SU-DHL-6 (cell line): ENCODE results near the gene TMIGD1.

Source experiments
- H2AFZ ChIP-seq: fragments of 200-600 bp; sonication (generic); 2 replicates; pipeline ENCODE4 v1.6.1; 2014; ENCODE audit warnings: low read depth, mild to moderate bottlenecking, moderate library complexity, mixed read lengths, antibody characterized with exemption, low read length; ENCODE audit not compliant: severe bottlenecking
- H3F3A ChIP-seq: fragments of 200-600 bp; shearing (Covaris generic); 2 replicates; pipeline ENCODE4 v1.6.0; 2016; ENCODE audit warnings: antibody characterized with exemption, mild to moderate bottlenecking; ENCODE audit not compliant: insufficient read depth
- H3K27ac ChIP-seq: fragments of 200-600 bp; sonication (generic); 2 replicates; pipeline ENCODE4 v1.5.1; 2016; ENCODE audit warnings: low read depth, mild to moderate bottlenecking, low read length, moderate library complexity, mixed read lengths
- H3K27me3 ChIP-seq: fragments of 200-600 bp; sonication (generic), shearing (Covaris generic); 2 replicates; pipeline ENCODE4 v1.6.0; 2014; ENCODE audit warnings: mild to moderate bottlenecking, low read length
- H3K36me3 ChIP-seq: fragments of 200-600 bp; sonication (generic); 2 replicates; pipeline ENCODE4 v1.6.1; 2014; ENCODE audit warnings: mild to moderate bottlenecking, low read length, mixed read lengths
- H3K4me2 ChIP-seq: fragments of 300-600, 200-600 bp; shearing (Covaris generic), sonication (generic); 2 replicates; pipeline ENCODE4 v1.6.0; 2014; ENCODE audit warnings: low read length, low read depth, mild to moderate bottlenecking; ENCODE audit not compliant: poor library complexity, severe bottlenecking
- H3K4me3 ChIP-seq: fragments of 200-600 bp; sonication (generic); 2 replicates; pipeline ENCODE4 v1.5.1; 2014; ENCODE audit warnings: antibody characterized with exemption, low read length, mild to moderate bottlenecking, mixed read lengths; ENCODE audit not compliant: insufficient read depth, poor library complexity, severe bottlenecking
- H3K79me2 ChIP-seq: fragments of 200-600 bp; sonication (generic); 2 replicates; pipeline ENCODE4 v1.6.1; 2014; ENCODE audit warnings: mild to moderate bottlenecking, low read length, moderate library complexity; ENCODE audit not compliant: insufficient read depth
- H3K9ac ChIP-seq: fragments of 200-600 bp; sonication (generic); 2 replicates; pipeline ENCODE4 v1.7.0; 2014; ENCODE audit warnings: mild to moderate bottlenecking, low read length
- H3K9me2 ChIP-seq: fragments of 200-600 bp; sonication (generic); replicated peaks from 2 replicates; pipeline ENCODE4 v1.6.1; 2014; ENCODE audit warnings: low read length; ENCODE audit not compliant: insufficient read depth
- H3K9me3 ChIP-seq: fragments of 200-600 bp; sonication (generic); 2 replicates; pipeline ENCODE4 v1.6.1; 2014; ENCODE audit warnings: low read length, mixed read lengths; ENCODE audit not compliant: insufficient read depth
- H4K20me1 ChIP-seq: fragments of 200-600 bp; sonication (generic); 2 replicates; pipeline ENCODE4 v1.6.1; 2014; ENCODE audit warnings: low read depth, mild to moderate bottlenecking, antibody characterized with exemption, low read length, moderate library complexity, mixed read lengths
- CTCF ChIP-seq: fragments of 200-600 bp; sonication (generic); IDR thresholded peaks from one replicate; pipeline ENCODE4 v1.5.1; 2017; ENCODE audit warnings: antibody characterized with exemption, mild to moderate bottlenecking, low read length, moderate library complexity; ENCODE audit not compliant: insufficient read depth, poor library complexity, severe bottlenecking
- EZH2phosphoT487 ChIP-seq: fragments of 200-600 bp; sonication (generic), shearing (Covaris generic); conservative IDR thresholded peaks from 2 replicates; pipeline ENCODE4 v1.6.1; 2018; ENCODE audit warnings: mild to moderate bottlenecking, antibody characterized with exemption, low read length, moderate library complexity, mixed read lengths

The TMIGD1 gene

GRCh38 chr17:30347488-30347887 lies 13.6 kb upstream of the TMIGD1 start:
- Histone ChIP-seq H3K4me3 (no peak overlapping the region), H3K36me3 (no peaks in the 10 kb centered on the region), H3K9ac (no peak overlapping the region), H3K79me2 (no peaks in the 10 kb centered on the region), H3K9me3 (no peaks in the 10 kb centered on the region), H3K27ac (no peak overlapping the region), H3K4me2 (no peak overlapping the region), H3K27me3 (no peaks in the 10 kb centered on the region), H3K9me2 (no peaks in the 10 kb centered on the region), H4K20me1 (no peaks in the 10 kb centered on the region), H2AFZ (no peak overlapping the region), H3F3A (no peaks in the 10 kb centered on the region)
- TF ChIP-seq EZH2phosphoT487 (no peak), CTCF (no peak)

GRCh38 chr17:30346221-30346795 lies 12.5 kb upstream of the TMIGD1 start:
- Histone ChIP-seq H3K27me3 (no peaks in the 10 kb centered on the region), H4K20me1 (no peaks in the 10 kb centered on the region), H2AFZ (no peak overlapping the region), H3K36me3 (no peaks in the 10 kb centered on the region), H3K9me2 (no peaks in the 10 kb centered on the region), H3K4me3 (no peak overlapping the region), H3K27ac (no peak overlapping the region), H3F3A (no peaks in the 10 kb centered on the region), H3K79me2 (no peaks in the 10 kb centered on the region), H3K9ac (no peak overlapping the region), H3K9me3 (no peaks in the 10 kb centered on the region), H3K4me2 (no peak overlapping the region)
- no peak for TF ChIP-seq EZH2phosphoT487
- TF ChIP-seq CTCF: no peak

GRCh38 chr17:30345527-30346075 lies 11.7 kb upstream of the TMIGD1 start:
- H3K27ac ChIP-seq: no peak overlapping the region

More at GRCh38 chr17:30345527-30346075, 11.7 kb upstream of the TMIGD1 start:
- Histone ChIP-seq H2AFZ (no peak overlapping the region), H3K36me3 (no peaks in the 10 kb centered on the region), H3K9me3 (no peaks in the 10 kb centered on the region), H3K9me2 (no peaks in the 10 kb centered on the region), H3K27me3 (no peaks in the 10 kb centered on the region), H3F3A (no peaks in the 10 kb centered on the region), H3K79me2 (no peaks in the 10 kb centered on the region), H3K9ac (no peak overlapping the region), H3K4me2 (no peak overlapping the region), H3K4me3 (no peak overlapping the region), H4K20me1 (no peaks in the 10 kb centered on the region)
- no peak for TF ChIP-seq CTCF
- no peak for TF ChIP-seq EZH2phosphoT487
